HepG2 (cell line): ENCODE measurements around the gene CDC14B. TPM values are rescaled to one million over a fixed set of nuclear protein-coding genes. Genes with fewer than 3 reads are reported as not detected.

Experiments used
- AGO2 ChIP-seq: fragments of 200-400 bp; formaldehyde crosslinking; optimal IDR thresholded peaks from 2 replicates; pipeline ENCODE3; 2017; ENCODE audit warnings: mild to moderate bottlenecking, low read depth, low read length, moderate library complexity
- GABPB1 ChIP-seq: IDR thresholded peaks from 2 replicates; pipeline ENCODE4 v1.6.1; 2016; ENCODE audit warnings: mild to moderate bottlenecking, missing genetic modification reagents, moderate library complexity, missing compliant biosample characterization
- HNRNPUL1 ChIP-seq: fragments of 200-400 bp; formaldehyde crosslinking; IDR thresholded peaks from 2 replicates; pipeline ENCODE4 v1.6.1; 2017; ENCODE audit warnings: low read depth, mild to moderate bottlenecking, low read length, moderate library complexity
- MAFF ChIP-seq: IDR thresholded peaks from 2 replicates; pipeline ENCODE4 v1.6.1; 2011; ENCODE audit warnings: low read depth, low read length, improper control_type of control experiment
- PHF8 ChIP-seq: sonication (generic); formaldehyde crosslinking; IDR thresholded peaks from 2 replicates; pipeline ENCODE4 v1.5.0; 2020; ENCODE audit warnings: missing genetic modification reagents
- RCOR2 ChIP-seq: IDR thresholded peaks from 2 replicates; pipeline ENCODE4 v1.6.1; 2016; ENCODE audit warnings: missing biosample characterization, missing genetic modification reagents
- RFXAP ChIP-seq: sonication (generic); formaldehyde crosslinking; IDR thresholded peaks from 2 replicates; pipeline ENCODE4 v1.4.0; 2020; ENCODE audit warnings: missing genetic modification reagents, borderline replicate concordance
- SNAPC2 ChIP-seq: sonication (generic); formaldehyde crosslinking; IDR thresholded peaks from 2 replicates; pipeline ENCODE4 v1.8.1; 2022; ENCODE audit warnings: mild to moderate bottlenecking, missing genetic modification reagents
- SP2 ChIP-seq: sonication (generic); formaldehyde crosslinking; IDR thresholded peaks from 2 replicates; pipeline ENCODE4 v1.5.1; 2020; ENCODE audit warnings: mild to moderate bottlenecking, missing genetic modification reagents
- YEATS4 ChIP-seq: sonication (generic); formaldehyde crosslinking; IDR thresholded peaks from 2 replicates; pipeline ENCODE4 v1.4.0; 2020; ENCODE audit warnings: missing genetic modification reagents, borderline replicate concordance
- ZBTB20 ChIP-seq: sonication (generic); formaldehyde crosslinking; IDR thresholded peaks from 2 replicates; pipeline ENCODE4 v1.8.1; 2023; ENCODE audit warnings: missing genetic modification reagents, low read depth, mild to moderate bottlenecking, borderline replicate concordance
- ZMAT5 ChIP-seq: sonication (generic); formaldehyde crosslinking; IDR thresholded peaks from 2 replicates; pipeline ENCODE4 v1.5.0; 2020; ENCODE audit warnings: mild to moderate bottlenecking, low read depth, missing genetic modification reagents, borderline replicate concordance
- ZNF264 ChIP-seq: sonication (generic); formaldehyde crosslinking; IDR thresholded peaks from 2 replicates; pipeline ENCODE4 v1.4.0; 2020; ENCODE audit warnings: missing genetic modification reagents
- ZNF274 ChIP-seq: sonication (generic); formaldehyde crosslinking; IDR thresholded peaks from 2 replicates; pipeline ENCODE4 v1.5.1; 2020; ENCODE audit warnings: mild to moderate bottlenecking, missing genetic modification reagents
- ZNF275 ChIP-seq: sonication (generic); formaldehyde crosslinking; IDR thresholded peaks from 2 replicates; pipeline ENCODE4 v1.8.0; 2022; ENCODE audit warnings: missing genetic modification reagents, mild to moderate bottlenecking, inconsistent platforms, borderline replicate concordance
- ZNF501 ChIP-seq: sonication (generic); formaldehyde crosslinking; IDR thresholded peaks from 2 replicates; pipeline ENCODE4 v1.5.1; 2020; ENCODE audit warnings: mild to moderate bottlenecking, moderate library complexity, missing genetic modification reagents
- ZNF503 ChIP-seq: sonication (generic); formaldehyde crosslinking; IDR thresholded peaks from 2 replicates; pipeline ENCODE4 v1.4.0; 2020; ENCODE audit warnings: missing genetic modification reagents
- ZNF652 ChIP-seq: IDR thresholded peaks from 2 replicates; pipeline ENCODE4 v1.6.1; 2016; ENCODE audit warnings: low read depth, borderline replicate concordance
- ZNF768 ChIP-seq: sonication (generic); formaldehyde crosslinking; IDR thresholded peaks from 2 replicates; pipeline ENCODE4 v1.4.0; 2020; ENCODE audit warnings: missing genetic modification reagents
- ZNF839 ChIP-seq: sonication (generic); formaldehyde crosslinking; IDR thresholded peaks from 2 replicates; pipeline ENCODE4 v1.4.0; 2020; ENCODE audit warnings: missing genetic modification reagents, mild to moderate bottlenecking, borderline replicate concordance
- polyA plus RNA-seq, 8 experiments: library from polyadenylated mRNA; depleted of rRNA in 3 of 8; stranded (reverse) in 7 of 8; unstranded in 1 of 8; fragments of >200 nt; fragmentation: Illumina TruSeq in 4 of 8; extraction: Trizol in 4 of 8; gene quantifications; 2 replicates each; pipeline versions ENCODE4 v1.2.1 to v1.2.3, GENCODE V29; 2011 to 2016; ENCODE audit warnings: low read depth in 4 of 8, missing spikeins in 1 of 8, mixed read lengths in 1 of 8; ENCODE audit not compliant: insufficient read depth in 1 of 8
- total RNA-seq, 5 experiments: library from RNA; depleted of rRNA; stranded (reverse); fragments of >200 nt; fragmentation: Illumina TruSeq; extraction: Trizol; gene quantifications; 2 replicates each; pipeline ENCODE4 v1.2.3, GENCODE V29; 2016; ENCODE audit warnings: low read depth in 1 of 5
- TF ChIP-seq, protein P1 (sequence below): sonication (generic); formaldehyde crosslinking; IDR thresholded peaks from 2 replicates; pipeline ENCODE4 v1.4.0; 2020; ENCODE audit warnings: low read depth, mild to moderate bottlenecking, missing genetic modification reagents

The CDC14B gene
- total and polyA plus RNA-seq, 2 of the 13 experiments (the other 11 are each of a cell fraction or from before 2014, with no cell fraction given): 25.8 to 33.3 TPM

DNA sequence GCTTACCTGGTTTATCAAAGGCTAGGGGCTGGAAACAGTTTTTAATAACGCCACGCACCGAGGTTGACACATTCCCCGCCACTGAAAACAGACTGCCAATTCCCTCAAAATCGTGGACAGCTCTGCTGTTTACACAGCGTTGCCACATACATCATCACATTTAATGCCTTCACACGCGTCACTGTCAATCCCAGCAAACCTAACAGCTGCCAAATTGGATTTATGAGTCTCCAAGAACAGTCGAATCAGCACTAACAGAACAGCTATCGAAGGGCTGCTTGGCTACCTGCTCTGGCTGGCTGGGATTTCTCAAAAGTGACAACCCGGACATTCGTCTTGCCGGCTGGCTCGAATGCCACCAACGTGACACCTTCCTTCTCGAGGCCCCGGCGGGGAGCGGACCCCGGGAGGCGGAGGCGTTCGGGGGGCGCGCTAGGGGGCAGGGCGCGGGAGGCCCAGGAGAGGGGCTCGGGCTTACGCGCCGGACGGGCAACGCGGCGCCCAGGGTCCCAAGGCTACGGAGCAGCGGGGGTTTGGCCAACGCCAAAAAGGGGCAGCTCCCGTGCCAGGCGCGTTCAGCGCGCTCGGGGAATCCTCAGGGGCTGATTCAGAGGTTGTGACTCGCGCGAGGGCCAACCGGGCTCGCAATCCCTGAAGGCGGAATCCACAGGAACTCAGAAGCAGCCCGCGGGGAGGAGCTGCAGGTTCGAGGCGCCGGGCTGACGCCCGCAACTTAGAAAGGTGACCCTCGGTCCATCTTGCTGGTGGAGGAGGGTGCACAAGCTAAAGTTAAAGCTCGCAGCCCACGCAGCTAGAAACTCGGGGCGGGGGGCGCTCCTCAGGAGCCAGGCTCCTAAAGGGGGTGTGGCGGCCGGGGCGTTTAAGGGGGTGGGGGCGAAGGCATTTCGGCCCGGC, 1.2 kb downstream of the CDC14B start (continued):
- no peak for TF ChIP-seq ZNF264 (CRISPR knock-in tag)
- peak; percentile 76 for TF ChIP-seq AGO2
- TF ChIP-seq ZNF501 (CRISPR knock-in tag): peak; percentile 87
- TF ChIP-seq ZNF275 (CRISPR knock-in tag): 0 out of 2 replicates have a peak, but pooled peaks have one; percentile 49
- TF ChIP-seq SNAPC2 (CRISPR knock-in tag): no peak
- TF ChIP-seq ZNF839 (CRISPR knock-in tag): no peak
- 0 out of 2 replicates have a peak, but pooled peaks have one; percentile 19 for TF ChIP-seq ZBTB20 (CRISPR knock-in tag)
- peak; percentile 49; the same call in 1 of the 2 replicates for TF ChIP-seq GABPB1
- TF ChIP-seq, protein P1, sequence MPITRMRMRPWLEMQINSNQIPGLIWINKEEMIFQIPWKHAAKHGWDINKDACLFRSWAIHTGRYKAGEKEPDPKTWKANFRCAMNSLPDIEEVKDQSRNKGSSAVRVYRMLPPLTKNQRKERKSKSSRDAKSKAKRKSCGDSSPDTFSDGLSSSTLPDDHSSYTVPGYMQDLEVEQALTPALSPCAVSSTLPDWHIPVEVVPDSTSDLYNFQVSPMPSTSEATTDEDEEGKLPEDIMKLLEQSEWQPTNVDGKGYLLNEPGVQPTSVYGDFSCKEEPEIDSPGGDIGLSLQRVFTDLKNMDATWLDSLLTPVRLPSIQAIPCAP: no peak
- TF ChIP-seq SP2 (CRISPR knock-in tag): no peak
- TF ChIP-seq HNRNPUL1: no peak
- TF ChIP-seq MAFF: peak; percentile 86
- TF ChIP-seq RCOR2 (CRISPR knock-in tag): no peak
- TF ChIP-seq ZNF274: no peak
- TF ChIP-seq PHF8: peak; percentile 44; the same call in 1 of the 2 replicates
- peak; percentile 49; the same call in 1 of the 2 replicates for TF ChIP-seq ZNF503 (CRISPR knock-in tag)
- no peak for TF ChIP-seq ZNF652
- TF ChIP-seq RFXAP (CRISPR knock-in tag): peak; percentile 44; the same call in 1 of the 2 replicates
- TF ChIP-seq ZMAT5 (CRISPR knock-in tag): no peak
- TF ChIP-seq ZNF768 (CRISPR knock-in tag): peak; percentile 30; the same call in 1 of the 2 replicates
- peak; percentile 36; the same call in 1 of the 2 replicates for TF ChIP-seq YEATS4 (CRISPR knock-in tag)
